ENCODE measurements around the gene PLPP7.
"Not testable (repeated sequence)": the region's sequence is repeated elsewhere in the genome, so short reads cannot be mapped to it uniquely, and the experiment has no call there.

The PLPP7 gene

GRCh38 chr9:131289301-131290035 lies at the start of gene PLPP7:
Gene PLPP7, plus strand, starts transcription at chr9:131289723. Its CDS starts 275 bp downstream, at chr9:131289998.
- no peak for DNase-seq

GRCh38 chr9:131240047-131240921 lies 49.2 kb upstream of the PLPP7 start:
- DNase-seq: no peak

DNA sequence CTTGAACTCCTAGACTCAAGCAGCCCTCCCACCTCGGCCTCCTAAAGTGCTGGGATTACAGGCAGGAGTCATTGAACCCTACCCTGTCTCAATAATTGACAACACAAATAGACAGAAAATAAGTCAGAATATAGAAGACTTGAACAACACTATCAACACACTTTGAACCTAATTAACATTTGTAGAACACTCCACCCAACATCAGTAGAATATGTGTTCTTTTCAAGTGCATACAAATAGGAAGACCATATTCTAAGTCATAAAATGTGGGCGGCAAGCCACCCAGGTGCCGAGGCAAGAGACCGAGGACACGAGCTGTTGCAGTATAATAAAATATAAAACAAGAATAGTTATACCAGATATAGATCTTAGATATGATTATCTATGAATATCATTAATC lies 45.2 kb upstream of the PLPP7 start:
- not testable (repeated sequence) for DNase-seq

DNA sequence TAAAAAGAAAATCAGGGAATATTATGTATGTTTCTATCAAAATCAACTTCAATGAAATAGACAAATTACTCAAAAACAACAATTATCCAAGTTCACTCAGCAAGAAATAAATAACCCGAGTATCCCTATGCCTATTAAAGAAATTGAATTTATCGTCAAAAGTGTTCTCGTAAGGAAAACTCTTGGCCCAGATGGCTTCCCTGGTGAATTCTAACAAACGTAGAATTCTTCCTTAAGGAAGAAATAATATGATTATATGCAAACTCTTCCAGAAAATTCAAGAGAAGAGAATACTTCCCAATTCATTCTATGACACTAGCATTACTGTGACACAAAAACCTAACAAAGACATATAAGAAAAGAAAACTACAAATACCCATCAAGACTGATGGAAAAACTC lies 42.9 kb upstream of the PLPP7 start:
- DNase-seq: no peak

DNA sequence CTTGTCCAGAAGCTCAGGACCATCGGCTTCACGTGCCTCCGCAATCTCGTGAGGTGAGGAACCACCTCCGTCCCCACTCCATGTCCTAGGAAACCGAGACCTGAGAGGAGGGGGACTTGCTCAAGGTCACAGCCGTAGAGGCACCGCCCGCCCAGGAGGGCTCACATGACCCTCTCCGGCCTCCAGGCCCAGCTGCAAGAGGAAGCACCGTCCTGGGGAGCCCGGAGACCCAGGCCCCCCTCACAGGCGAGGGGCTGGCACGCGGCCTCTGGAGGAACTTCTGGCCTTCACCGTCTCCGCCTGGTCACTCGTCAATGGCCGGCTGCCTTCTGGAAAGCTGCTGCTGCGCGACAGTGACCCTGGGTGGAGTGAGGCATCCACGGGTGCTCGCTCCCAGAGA lies 37.4 kb upstream of the PLPP7 start:
- DNase-seq: no peak

GRCh38 chr9:131253891-131254491 lies 35.5 kb upstream of the PLPP7 start:
- DNase-seq: no peak

DNA sequence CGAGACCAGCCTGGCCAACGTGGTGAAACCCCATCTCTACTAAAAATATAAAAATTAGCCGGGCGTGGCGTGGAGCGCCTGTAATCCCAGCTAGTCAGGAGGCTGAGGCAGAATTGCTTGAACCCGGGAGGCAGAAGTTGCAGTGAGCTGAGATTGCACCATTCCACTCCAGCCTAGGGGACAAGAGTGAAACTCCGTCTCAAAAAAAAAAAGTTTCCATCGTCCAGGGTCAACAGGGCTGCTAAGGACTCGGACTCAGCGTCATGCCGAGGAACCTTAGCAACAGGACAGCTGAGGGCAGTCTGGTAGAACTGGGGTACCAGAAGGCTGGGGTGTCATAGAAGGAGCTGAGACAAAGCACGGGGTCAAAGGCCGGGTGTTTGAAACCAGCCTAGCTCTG lies 34.9 kb upstream of the PLPP7 start:
- no peak for DNase-seq

GRCh38 chr9:131255676-131256197 lies 33.8 kb upstream of the PLPP7 start:
- DNase-seq: no peak

GRCh38 chr9:131257266-131258025 lies 32.1 kb upstream of the PLPP7 start:
- no peak for DNase-seq

GRCh38 chr9:131258186-131258585 lies 31.3 kb upstream of the PLPP7 start:
- DNase-seq: no peak

DNA sequence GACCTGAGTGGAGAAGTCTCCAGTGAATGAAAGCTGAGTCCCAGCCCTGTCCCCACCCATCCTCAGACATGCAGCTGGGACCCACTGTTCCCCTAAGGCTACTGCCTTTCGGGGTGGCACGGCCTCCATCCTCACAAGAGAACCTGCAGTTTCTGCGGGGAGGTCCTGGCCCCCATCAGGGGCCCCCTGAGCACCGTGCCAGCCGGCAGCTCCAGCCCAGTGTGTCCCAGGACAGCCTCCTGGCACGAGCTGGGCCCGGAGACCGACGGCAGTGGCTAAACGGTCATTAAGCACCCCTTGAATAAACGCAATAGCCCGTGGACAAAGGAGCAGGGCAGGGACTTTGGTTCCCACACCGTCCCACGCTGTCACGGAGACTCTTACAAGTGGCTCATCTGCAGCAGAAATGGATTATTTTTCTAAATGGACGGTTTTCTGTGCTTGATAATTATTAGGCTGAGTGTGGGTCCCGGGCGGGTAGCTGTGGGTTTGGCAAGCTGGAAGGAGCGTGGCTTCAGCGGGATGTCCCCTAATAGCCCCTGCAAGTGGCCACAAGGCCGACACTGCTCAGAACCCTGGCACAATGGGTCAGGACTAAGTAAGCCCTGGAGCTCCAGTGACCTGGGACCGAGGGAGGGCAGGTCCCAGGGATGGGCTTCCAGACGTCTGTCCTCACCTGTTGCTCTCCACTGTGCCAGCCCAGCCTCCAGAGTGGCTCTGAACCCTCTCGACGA lies 30.7 kb upstream of the PLPP7 start:
- DNase-seq: no peak

- no peak for DNase-seq
Measured at GRCh38 chr9:131259432-131259898, 30.1 kb upstream of the PLPP7 start.

DNA sequence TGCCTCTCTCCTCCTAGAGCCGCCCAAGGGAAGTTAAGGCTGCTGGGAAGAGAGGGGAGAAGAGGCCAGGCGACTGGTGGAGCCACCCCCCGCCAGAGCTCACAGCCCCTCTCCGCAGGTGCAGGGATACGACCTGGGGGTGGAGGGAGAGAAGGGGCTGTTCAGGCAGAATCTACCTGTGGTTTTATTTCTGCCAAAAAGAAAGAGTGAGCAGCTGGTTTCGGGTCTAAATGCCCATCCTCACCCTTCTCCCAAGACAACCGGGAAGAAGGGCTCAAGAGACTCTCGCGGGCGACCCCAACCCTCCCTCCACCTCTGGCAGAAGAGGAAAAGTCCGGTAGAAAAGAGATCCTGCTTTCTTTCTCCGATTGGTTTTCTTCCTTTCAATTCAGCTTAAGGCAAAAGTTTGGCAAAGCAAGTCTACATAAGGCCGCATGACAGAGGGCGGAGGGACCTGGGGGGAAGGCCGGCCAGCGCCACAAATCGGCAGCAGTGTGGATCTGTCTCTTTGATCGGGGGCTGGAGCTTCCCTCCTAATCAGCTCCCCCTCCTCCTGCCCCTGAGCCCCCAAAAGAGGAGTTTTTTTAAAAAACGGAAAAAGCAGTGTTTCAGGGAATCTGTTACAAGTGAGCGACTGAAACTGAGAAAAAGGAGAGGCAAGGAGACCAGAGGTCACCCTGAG lies 29.5 kb upstream of the PLPP7 start:
- no peak for DNase-seq

DNA sequence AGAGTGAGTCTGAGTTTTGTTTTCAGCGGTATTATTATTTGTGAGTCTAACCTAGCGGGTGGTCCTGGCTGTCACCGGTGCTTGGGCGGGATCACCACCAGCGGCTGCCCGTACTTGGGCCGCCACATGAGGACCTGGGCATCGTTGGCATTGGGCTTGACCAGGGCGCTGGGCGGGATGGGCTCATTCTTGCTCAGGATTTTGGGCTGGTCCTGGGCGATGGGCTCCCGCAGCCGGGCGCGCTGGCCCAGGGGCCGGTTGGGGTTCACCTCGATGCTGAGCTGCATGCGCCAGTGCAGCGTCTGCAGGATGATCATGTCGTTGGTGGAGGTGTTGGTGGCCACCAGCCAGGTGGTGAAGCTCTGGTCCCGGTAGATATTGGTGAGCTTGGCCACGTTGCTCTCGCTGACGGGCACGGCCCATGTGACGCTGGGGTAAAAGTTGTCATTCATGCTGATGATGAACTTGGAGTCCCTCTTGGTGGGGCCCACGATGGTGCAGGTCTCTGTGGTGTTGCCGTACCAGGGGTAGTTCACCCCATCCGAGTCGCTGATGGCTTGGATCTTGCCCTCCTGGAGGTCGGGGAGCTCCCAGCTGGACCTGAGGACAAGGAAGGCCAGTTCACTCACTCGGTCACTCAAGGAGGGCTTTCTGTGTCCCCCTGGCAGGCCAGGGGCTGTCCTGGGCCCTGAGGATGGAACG lies 28.6 kb upstream of the PLPP7 start:
- DNase-seq: no peak

DNA sequence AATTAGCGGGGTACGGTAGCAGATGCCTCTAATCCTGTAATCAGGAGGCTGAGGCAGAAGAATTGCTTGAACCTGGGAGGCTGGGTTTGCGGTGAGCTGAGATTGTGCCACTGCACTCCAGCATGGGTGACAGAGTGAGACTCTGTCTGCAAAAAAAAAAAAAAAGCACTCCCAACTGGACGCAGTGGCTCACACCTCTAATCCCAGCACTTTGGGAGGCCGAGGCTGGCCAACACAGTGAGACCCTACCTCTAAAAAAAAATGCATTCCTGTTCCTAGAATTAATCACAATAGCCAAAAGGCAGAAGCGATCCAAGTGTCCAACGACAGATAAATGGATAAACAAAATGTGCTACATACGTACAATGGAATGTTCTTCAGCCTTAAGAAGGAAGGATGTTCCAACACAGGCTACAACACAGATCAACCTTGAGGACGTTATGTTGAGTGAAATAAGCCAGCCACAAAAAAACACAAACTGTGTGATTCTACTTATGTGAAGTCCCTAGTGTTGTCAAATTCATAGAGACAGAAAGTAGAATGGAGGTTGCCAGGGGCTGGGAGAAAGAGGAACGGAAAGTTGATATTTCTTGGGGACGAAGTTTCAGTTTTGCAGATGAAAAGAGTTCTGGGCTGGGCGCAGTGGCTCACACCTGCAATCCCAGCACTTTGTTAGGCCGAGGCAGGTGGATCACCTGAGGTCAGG lies 27.0 kb upstream of the PLPP7 start:
- DNase-seq: no peak

DNA sequence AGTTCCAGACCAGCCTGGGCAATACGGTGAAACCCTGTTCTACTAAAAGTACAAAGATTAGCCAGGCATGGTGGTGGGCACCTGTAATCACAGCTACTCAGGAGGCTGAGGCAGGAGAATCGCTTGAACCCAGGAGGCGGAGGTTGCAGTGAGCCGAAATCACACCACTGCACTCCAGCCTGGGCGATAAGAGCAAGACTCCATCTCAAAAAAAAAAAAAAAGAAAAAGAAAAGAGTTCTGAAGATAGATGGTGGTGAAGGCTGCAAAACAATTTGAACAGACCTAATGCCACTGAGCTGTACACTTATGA lies 26.5 kb upstream of the PLPP7 start:
- not testable (repeated sequence) for DNase-seq

DNA sequence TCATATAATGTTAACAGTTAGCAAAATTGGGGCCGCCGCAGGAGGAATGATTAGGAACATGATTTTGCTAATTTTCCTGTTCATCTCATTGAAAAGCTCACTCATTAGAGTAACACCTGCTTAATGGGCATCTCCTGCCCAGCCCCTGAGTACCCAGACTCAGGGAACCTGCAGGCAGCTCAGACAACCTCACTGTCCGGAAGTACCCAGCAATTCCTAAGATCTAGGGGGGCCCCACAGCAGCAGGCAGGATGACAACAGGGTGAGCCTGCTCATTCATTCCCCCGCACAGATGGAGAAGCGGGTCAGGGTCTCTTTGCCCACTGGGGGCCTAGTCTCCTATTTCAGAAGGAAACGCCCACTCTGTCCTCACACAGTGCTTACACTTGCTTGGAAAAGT lies 25.8 kb upstream of the PLPP7 start:
- DNase-seq: no peak

GRCh38 chr9:131264231-131264630 lies 25.3 kb upstream of the PLPP7 start:
- DNase-seq: peak; percentile 38

GRCh38 chr9:131266266-131267229 lies 23.0 kb upstream of the PLPP7 start:
- peak; percentile 43 for DNase-seq
